HEK293T (cell line): ENCODE data around the gene HIRA.

Experiments
- CTCF ChIA-PET: fragments of 350-600 bp; formaldehyde crosslinking; extraction: SDS; loops from one replicate; lab custom pipeline; 2021; ENCODE audit warnings: antibody characterized with exemption, inconsistent platforms; lab: Yijun Ruan, JAX
- POLR2A ChIA-PET: fragments of 350-600 bp; formaldehyde crosslinking; extraction: SDS; loops from one replicate; lab custom pipeline; 2020; ENCODE audit warnings: antibody characterized with exemption, inconsistent platforms; lab: Yijun Ruan, JAX
- DNase-seq: peaks from one replicate; pipeline ENCODE4 v3.0.0; 2012; ENCODE audit warnings: mixed read lengths; ENCODE audit errors: extremely low spot score
- ARNT ChIP-seq: fragments of 450-650 bp; IDR thresholded peaks from 2 replicates; pipeline ENCODE4 v1.6.1; 2017; ENCODE audit warnings: mild to moderate bottlenecking
- BHLHE40 ChIP-seq: fragments of 450-650 bp; IDR thresholded peaks from 2 replicates; pipeline ENCODE4 v1.6.1; 2016; ENCODE audit warnings: mild to moderate bottlenecking, moderate library complexity, borderline replicate concordance
- CTBP1 ChIP-seq: fragments of 450-650 bp; IDR thresholded peaks from 2 replicates; pipeline ENCODE4 v1.6.1; 2016; ENCODE audit warnings: borderline replicate concordance
- ELF4 ChIP-seq: fragments of 450-650 bp; IDR thresholded peaks from 2 replicates; pipeline ENCODE4 v1.6.1; 2017; ENCODE audit warnings: antibody characterized with exemption
- FOXA1 ChIP-seq: fragments of 450-650 bp; IDR thresholded peaks from 2 replicates; pipeline ENCODE4 v1.6.1; 2016; ENCODE audit warnings: mild to moderate bottlenecking
- FOXK2 ChIP-seq: fragments of 450-650 bp; IDR thresholded peaks from 2 replicates; pipeline ENCODE4 v1.6.1; 2016; ENCODE audit warnings: mild to moderate bottlenecking
- FOXM1 ChIP-seq: fragments of 450-650 bp; IDR thresholded peaks from 2 replicates; pipeline ENCODE4 v1.6.1; 2017; ENCODE audit warnings: mild to moderate bottlenecking, borderline replicate concordance
- HDGF ChIP-seq: fragments of 450-650 bp; IDR thresholded peaks from 2 replicates; pipeline ENCODE4 v1.6.1; 2017; ENCODE audit warnings: antibody characterized with exemption, borderline replicate concordance
- L3MBTL2 ChIP-seq: fragments of 450-650 bp; conservative IDR thresholded peaks from 2 replicates; pipeline ENCODE4 v1.6.1; 2016; ENCODE audit warnings: mild to moderate bottlenecking
- LEF1 ChIP-seq: fragments of 450-650 bp; IDR thresholded peaks from 2 replicates; pipeline ENCODE4 v1.6.1; 2017; ENCODE audit warnings: mild to moderate bottlenecking, borderline replicate concordance
- NFRKB ChIP-seq: fragments of 450-650 bp; IDR thresholded peaks from 2 replicates; pipeline ENCODE4 v1.6.1; 2016; ENCODE audit warnings: mild to moderate bottlenecking, moderate library complexity
- SP1 ChIP-seq: fragments of 450-650 bp; IDR thresholded peaks from 2 replicates; pipeline ENCODE4 v1.6.1; 2017
- SUZ12 ChIP-seq: fragments of 450-650 bp; IDR thresholded peaks from 2 replicates; pipeline ENCODE4 v1.6.1; 2016; ENCODE audit warnings: mild to moderate bottlenecking
- TARDBP ChIP-seq: fragments of 450-650 bp; IDR thresholded peaks from 2 replicates; pipeline ENCODE4 v1.6.1; 2016
- ZNF384 ChIP-seq: fragments of 450-650 bp; IDR thresholded peaks from 2 replicates; pipeline ENCODE4 v1.6.1; 2016
- TF ChIP-seq, protein P1 (sequence below): fragments of 450-650 bp; IDR thresholded peaks from 2 replicates; pipeline ENCODE4 v1.6.1; 2016

Gene HIRA

DNA sequence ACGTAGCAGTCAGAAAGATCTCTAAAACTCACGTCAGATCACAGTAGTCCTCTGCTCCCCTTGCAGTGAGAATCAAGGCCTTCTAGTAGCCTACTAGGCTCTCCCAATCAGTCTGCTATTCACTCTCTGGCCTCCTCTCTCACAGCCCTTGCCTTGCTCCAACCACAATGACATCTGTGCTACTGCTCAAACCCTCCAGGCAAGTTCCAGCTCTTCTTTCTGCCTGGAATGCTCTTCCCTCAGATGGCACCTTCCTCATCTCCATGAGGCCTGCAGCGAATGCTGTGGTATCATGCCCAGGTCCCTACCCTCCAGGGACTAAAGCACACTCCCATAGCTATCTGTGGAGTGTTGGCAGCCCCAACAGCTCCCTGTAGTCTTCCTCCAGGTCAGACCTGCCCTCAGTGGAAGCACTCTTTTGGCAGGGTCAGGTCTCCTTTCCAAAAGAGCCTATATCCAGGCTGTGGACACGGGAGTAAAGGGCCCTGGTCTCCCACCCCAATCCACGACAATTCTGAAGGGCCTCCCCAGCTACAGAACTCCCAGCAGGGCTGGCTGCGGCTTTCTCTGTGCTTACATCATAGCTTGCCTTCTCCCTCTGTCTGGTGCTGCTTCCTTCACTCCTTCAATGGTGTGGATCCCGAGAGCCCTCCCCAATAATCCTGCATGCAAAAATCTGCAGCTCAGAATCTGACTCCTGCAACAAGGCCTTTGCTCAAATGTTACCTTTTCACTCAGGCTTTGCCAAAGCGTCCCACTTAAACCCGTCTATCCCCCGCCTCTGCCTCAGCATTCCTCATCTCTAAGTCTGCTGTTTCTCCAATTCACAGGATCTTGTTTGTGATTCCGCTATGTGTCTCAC, 8.9 kb downstream of the HIRA start:
- ChIA-PET POLR2A (interaction anchor here (4.3 kb wide), 1 partner anchor 10 kb away, joined by 17 read pairs; the partner anchor contains the start of genes HIRA and MRPL40), CTCF (no interaction called here)
- no peak for DNase-seq
- TF ChIP-seq, protein P1, sequence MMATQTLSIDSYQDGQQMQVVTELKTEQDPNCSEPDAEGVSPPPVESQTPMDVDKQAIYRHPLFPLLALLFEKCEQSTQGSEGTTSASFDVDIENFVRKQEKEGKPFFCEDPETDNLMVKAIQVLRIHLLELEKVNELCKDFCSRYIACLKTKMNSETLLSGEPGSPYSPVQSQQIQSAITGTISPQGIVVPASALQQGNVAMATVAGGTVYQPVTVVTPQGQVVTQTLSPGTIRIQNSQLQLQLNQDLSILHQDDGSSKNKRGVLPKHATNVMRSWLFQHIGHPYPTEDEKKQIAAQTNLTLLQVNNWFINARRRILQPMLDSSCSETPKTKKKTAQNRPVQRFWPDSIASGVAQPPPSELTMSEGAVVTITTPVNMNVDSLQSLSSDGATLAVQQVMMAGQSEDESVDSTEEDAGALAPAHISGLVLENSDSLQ = no peak
- TF ChIP-seq L3MBTL2 = no peak
- no peak for TF ChIP-seq FOXK2
- TF ChIP-seq NFRKB = no peak
- TF ChIP-seq HDGF = no peak
- TF ChIP-seq LEF1 = no peak
- no peak for TF ChIP-seq TARDBP
- TF ChIP-seq FOXA1 = no peak
- TF ChIP-seq SUZ12 = no peak
- TF ChIP-seq ZNF384 = no peak
- no peak for TF ChIP-seq BHLHE40

- ChIA-PET CTCF (no interaction called here), POLR2A (interaction anchor here (4.3 kb wide), 1 partner anchor 12 kb away, joined by 17 read pairs; the partner anchor contains the start of genes HIRA and MRPL40)
- TF ChIP-seq SUZ12 (no peak), BHLHE40 (no peak), TARDBP (no peak), FOXK2 (no peak), L3MBTL2 (no peak), ZNF384 (no peak), CTBP1 (no peak), NFRKB (no peak), FOXA1 (no peak), LEF1 (no peak), SP1 (no peak), HDGF (no peak), ARNT (no peak), ELF4 (no peak), FOXM1 (no peak)
- TF ChIP-seq, protein P1 = no peak
These were observed 11.2 kb downstream of the HIRA start for GRCh38 chr22:19420321-19420720.

GRCh38 chr22:19419464-19420178, 11.9 kb downstream of the HIRA start:
- TF ChIP-seq L3MBTL2 (no peak), BHLHE40 (no peak), SP1 (no peak), ELF4 (no peak)
- POLR2A ChIA-PET = interaction anchor here (4.3 kb wide), 1 partner anchor 13 kb away, joined by 17 read pairs; the partner anchor contains the start of genes HIRA and MRPL40
- CTCF ChIA-PET = no interaction called here
- no peak for DNase-seq

More at GRCh38 chr22:19420321-19420720, 11.2 kb downstream of the HIRA start:
- DNase-seq = no peak

- ChIA-PET POLR2A (interaction anchor here (4.3 kb wide), 1 partner anchor 13 kb away, joined by 17 read pairs; the partner anchor contains the start of genes HIRA and MRPL40), CTCF (no interaction called here)
- no peak for DNase-seq
- TF ChIP-seq, protein P1 = no peak
- TF ChIP-seq ARNT (no peak), CTBP1 (no peak), ELF4 (no peak), SUZ12 (no peak), LEF1 (no peak), FOXK2 (no peak), TARDBP (no peak), HDGF (no peak), SP1 (no peak), NFRKB (no peak), FOXA1 (no peak), L3MBTL2 (no peak), ZNF384 (no peak)
These were observed 12.5 kb downstream of the HIRA start for GRCh38 chr22:19419086-19419463.

- ChIA-PET POLR2A (interaction anchor here (0.8 kb wide), 1 partner anchor 17 kb away, joined by 3 read pairs; no protein-coding TSS in a partner anchor), CTCF (no interaction called here)
- no peak for DNase-seq
- no peak for TF ChIP-seq LEF1
These were observed 18.6 kb downstream of the HIRA start for GRCh38 chr22:19412923-19413322.

GRCh38 chr22:19412478-19412877, 19.1 kb downstream of the HIRA start:
- POLR2A ChIA-PET = interaction anchor here (0.7 kb wide), 1 partner anchor 20 kb away, joined by 3 read pairs; the partner anchor contains the start of genes HIRA and MRPL40
- CTCF ChIA-PET = no interaction called here

More at GRCh38 chr22:19412478-19412877, 19.1 kb downstream of the HIRA start:
- DNase-seq = no peak
- TF ChIP-seq, protein P1 = no peak
- TF ChIP-seq HDGF (no peak), ARNT (no peak), ELF4 (no peak), SUZ12 (no peak), L3MBTL2 (no peak), BHLHE40 (no peak), FOXA1 (no peak), FOXM1 (no peak), SP1 (no peak), NFRKB (no peak), CTBP1 (no peak), FOXK2 (no peak), ZNF384 (no peak), TARDBP (no peak), LEF1 (no peak)
